Mammary epithelial cell (primary cell): ENCODE measurements around the gene ARSG.

Source experiments
- CTCF ChIP-seq, 2 donors: IDR thresholded peaks in 1 of 2; conservative IDR thresholded peaks in 1 of 2; 2 replicates each; pipeline ENCODE4 v1.5.1; 2011 to 2012; ENCODE audit warnings: inconsistent platforms in 2 of 2, low read length in 2 of 2, mild to moderate bottlenecking in 2 of 2, control low read depth in 1 of 2, low read depth in 1 of 2; ENCODE audit not compliant: insufficient read depth in 1 of 2; ENCODE audit errors: extremely low read depth in 1 of 2
- EZH2 ChIP-seq: IDR thresholded peaks from 2 replicates; pipeline ENCODE4 v1.6.1; 2012; ENCODE audit warnings: low read length, inconsistent platforms, borderline replicate concordance

- TF ChIP-seq CTCF (conservative IDR thresholded peaks at IDR 0.05 in 1 of 2, IDR thresholded peaks at IDR 0.05 in 1 of 2; ENCODE audit: extremely low read depth in 1 of 2, insufficient read depth in 1 of 2, low read depth in 1 of 2, low read length in 2 of 2) (no peak), EZH2 (no peak)
Measured at GRCh38 chr17:68306819-68307218, 15.5 kb downstream of the ARSG start.
